ENCODE results near the gene KIR2DL1. TPM values are rescaled to one million over a fixed set of nuclear protein-coding genes. Genes with fewer than 3 reads are reported as not detected.
"Not testable (repeated sequence)": the region's sequence is repeated elsewhere in the genome, so short reads cannot be mapped to it uniquely, and the experiment has no call there.

The KIR2DL1 gene
- total RNA-seq (2021): not detected in 3 replicates
- Bru-seq, nascent RNA: not detected
- long read RNA-seq, experiment 1: 0 reads
- long read RNA-seq, experiment 2: 0 reads
- long read RNA-seq, experiment 3: 0 reads

GRCh38 chr19:54769646-54770045 lies at the start of gene KIR2DL1:
Gene KIR2DL1 (plus strand): TSS chr19:54769793. CDS start chr19:54769851, 58 bp downstream.
- H3K27ac Mint-ChIP-seq; DNase-seq (ENCODE audit: low spot score): not testable (repeated sequence)
- peaks cover 94% of the 10 kb centered on the region for H3K9me3 Mint-ChIP-seq

GRCh38 chr19:54724142-54724541 lies 45.5 kb upstream of the KIR2DL1 start, which contains the start of gene KIR3DL3:
Gene KIR3DL3 (plus strand): TSS chr19:54724442. CDS start chr19:54724497, 55 bp downstream.
- ATAC-seq (no peak), DNase-seq (ENCODE audit: low spot score) (no peak)
- TF ChIP-seq KAT7 (CRISPR knock-in tag; IDR thresholded peaks at IDR 0.05; ENCODE audit: borderline replicate concordance): no peak
- TF ChIP-seq OVOL2 (CRISPR knock-in tag; IDR thresholded peaks at IDR 0.05; ENCODE audit: borderline replicate concordance): no peak
- no peak for TF ChIP-seq RELA (CRISPR knock-in tag; IDR thresholded peaks at IDR 0.05; ENCODE audit: borderline replicate concordance)
- H3K27me3 Mint-ChIP-seq (ENCODE audit: low read depth): peaks cover 8% of the 10 kb centered on the region
- H3K27ac Mint-ChIP-seq: no peak within 1 kb of the TSS
- H3K36me3 Mint-ChIP-seq: peaks cover 79% of the 10 kb centered on the region
- ChIA-PET POLR2A (no interaction called here), CTCF (no interaction called here)
- no peaks in the 10 kb centered on the region for H3K4me1 Mint-ChIP-seq
- H3K9me3 Mint-ChIP-seq: peaks cover 96% of the 10 kb centered on the region
- no peak within 1 kb of the TSS for H3K4me3 Mint-ChIP-seq

More at GRCh38 chr19:54769646-54770045, at the start of gene KIR2DL1:
- H3K4me3 Mint-ChIP-seq, H3K4me1 Mint-ChIP-seq, CTCF ChIA-PET, ATAC-seq, POLR2A ChIA-PET: not testable (repeated sequence)
- H3K36me3 Mint-ChIP-seq: peaks cover 72% of the 10 kb centered on the region
- H3K27me3 Mint-ChIP-seq (ENCODE audit: low read depth): peaks cover 27% of the 10 kb centered on the region

DNA sequence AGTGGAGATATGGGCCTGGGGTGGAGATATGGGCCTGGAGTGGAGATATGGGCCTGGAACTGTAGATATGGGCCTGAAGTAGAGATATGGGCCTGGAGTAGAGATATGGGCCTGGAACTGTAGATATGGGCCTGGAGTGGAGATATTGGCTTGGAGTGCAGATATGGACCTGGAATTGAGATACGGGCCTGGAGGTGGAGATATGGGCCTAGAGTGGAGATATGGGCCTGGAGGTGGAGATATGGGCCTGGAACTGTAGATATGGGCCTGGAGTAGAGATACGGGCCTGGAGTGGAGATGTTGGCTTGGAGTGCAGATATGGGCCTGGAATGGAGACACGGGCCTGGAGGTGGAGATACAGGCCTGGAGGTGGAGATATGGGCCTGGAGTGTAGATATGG lies 44.9 kb upstream of the KIR2DL1 start:
- Mint-ChIP-seq H3K4me1 (no peaks in the 10 kb centered on the region), H3K27ac (no peak overlapping the region), H3K36me3 (peaks cover 74% of the 10 kb centered on the region), H3K27me3 (ENCODE audit: low read depth) (peaks cover 8% of the 10 kb centered on the region), H3K4me3 (no peak overlapping the region), H3K9me3 (peaks cover 96% of the 10 kb centered on the region)
- CTCF ChIA-PET: no interaction called here
- DNase-seq (ENCODE audit: low spot score): no peak
- ATAC-seq: no peak
- POLR2A ChIA-PET: no interaction called here
- TF ChIP-seq, protein P1, sequence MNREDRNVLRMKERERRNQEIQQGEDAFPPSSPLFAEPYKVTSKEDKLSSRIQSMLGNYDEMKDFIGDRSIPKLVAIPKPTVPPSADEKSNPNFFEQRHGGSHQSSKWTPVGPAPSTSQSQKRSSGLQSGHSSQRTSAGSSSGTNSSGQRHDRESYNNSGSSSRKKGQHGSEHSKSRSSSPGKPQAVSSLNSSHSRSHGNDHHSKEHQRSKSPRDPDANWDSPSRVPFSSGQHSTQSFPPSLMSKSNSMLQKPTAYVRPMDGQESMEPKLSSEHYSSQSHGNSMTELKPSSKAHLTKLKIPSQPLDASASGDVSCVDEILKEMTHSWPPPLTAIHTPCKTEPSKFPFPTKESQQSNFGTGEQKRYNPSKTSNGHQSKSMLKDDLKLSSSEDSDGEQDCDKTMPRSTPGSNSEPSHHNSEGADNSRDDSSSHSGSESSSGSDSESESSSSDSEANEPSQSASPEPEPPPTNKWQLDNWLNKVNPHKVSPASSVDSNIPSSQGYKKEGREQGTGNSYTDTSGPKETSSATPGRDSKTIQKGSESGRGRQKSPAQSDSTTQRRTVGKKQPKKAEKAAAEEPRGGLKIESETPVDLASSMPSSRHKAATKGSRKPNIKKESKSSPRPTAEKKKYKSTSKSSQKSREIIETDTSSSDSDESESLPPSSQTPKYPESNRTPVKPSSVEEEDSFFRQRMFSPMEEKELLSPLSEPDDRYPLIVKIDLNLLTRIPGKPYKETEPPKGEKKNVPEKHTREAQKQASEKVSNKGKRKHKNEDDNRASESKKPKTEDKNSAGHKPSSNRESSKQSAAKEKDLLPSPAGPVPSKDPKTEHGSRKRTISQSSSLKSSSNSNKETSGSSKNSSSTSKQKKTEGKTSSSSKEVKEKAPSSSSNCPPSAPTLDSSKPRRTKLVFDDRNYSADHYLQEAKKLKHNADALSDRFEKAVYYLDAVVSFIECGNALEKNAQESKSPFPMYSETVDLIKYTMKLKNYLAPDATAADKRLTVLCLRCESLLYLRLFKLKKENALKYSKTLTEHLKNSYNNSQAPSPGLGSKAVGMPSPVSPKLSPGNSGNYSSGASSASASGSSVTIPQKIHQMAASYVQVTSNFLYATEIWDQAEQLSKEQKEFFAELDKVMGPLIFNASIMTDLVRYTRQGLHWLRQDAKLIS (CRISPR knock-in tag; IDR thresholded peaks at IDR 0.05; ENCODE audit: borderline replicate concordance): no peak
- TF ChIP-seq NR1H2 (CRISPR knock-in tag; IDR thresholded peaks at IDR 0.05) (no peak), HMGXB4 (CRISPR knock-in tag; IDR thresholded peaks at IDR 0.05) (no peak), STAT6 (CRISPR knock-in tag; conservative IDR thresholded peaks at IDR 0.05; ENCODE audit: low read depth) (no peak), KAT7 (CRISPR knock-in tag; IDR thresholded peaks at IDR 0.05; ENCODE audit: borderline replicate concordance) (no peak), JUN (CRISPR knock-in tag; IDR thresholded peaks at IDR 0.05) (no peak), ZSCAN18 (CRISPR knock-in tag; IDR thresholded peaks at IDR 0.05) (no peak), ZNF121 (CRISPR knock-in tag; IDR thresholded peaks at IDR 0.05) (no peak), ZNF416 (CRISPR knock-in tag; IDR thresholded peaks at IDR 0.05) (no peak), ELF4 (CRISPR knock-in tag; IDR thresholded peaks at IDR 0.05; ENCODE audit: low read depth) (no peak), ZNF219 (CRISPR knock-in tag; IDR thresholded peaks at IDR 0.05; ENCODE audit: borderline replicate concordance) (no peak), ZNF425 (CRISPR knock-in tag; conservative IDR thresholded peaks at IDR 0.05) (no peak)
- TF ChIP-seq, protein P2, sequence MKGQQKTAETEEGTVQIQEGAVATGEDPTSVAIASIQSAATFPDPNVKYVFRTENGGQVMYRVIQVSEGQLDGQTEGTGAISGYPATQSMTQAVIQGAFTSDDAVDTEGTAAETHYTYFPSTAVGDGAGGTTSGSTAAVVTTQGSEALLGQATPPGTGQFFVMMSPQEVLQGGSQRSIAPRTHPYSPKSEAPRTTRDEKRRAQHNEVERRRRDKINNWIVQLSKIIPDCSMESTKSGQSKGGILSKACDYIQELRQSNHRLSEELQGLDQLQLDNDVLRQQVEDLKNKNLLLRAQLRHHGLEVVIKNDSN (CRISPR knock-in tag; IDR thresholded peaks at IDR 0.05): no peak
- TF ChIP-seq, protein P3, sequence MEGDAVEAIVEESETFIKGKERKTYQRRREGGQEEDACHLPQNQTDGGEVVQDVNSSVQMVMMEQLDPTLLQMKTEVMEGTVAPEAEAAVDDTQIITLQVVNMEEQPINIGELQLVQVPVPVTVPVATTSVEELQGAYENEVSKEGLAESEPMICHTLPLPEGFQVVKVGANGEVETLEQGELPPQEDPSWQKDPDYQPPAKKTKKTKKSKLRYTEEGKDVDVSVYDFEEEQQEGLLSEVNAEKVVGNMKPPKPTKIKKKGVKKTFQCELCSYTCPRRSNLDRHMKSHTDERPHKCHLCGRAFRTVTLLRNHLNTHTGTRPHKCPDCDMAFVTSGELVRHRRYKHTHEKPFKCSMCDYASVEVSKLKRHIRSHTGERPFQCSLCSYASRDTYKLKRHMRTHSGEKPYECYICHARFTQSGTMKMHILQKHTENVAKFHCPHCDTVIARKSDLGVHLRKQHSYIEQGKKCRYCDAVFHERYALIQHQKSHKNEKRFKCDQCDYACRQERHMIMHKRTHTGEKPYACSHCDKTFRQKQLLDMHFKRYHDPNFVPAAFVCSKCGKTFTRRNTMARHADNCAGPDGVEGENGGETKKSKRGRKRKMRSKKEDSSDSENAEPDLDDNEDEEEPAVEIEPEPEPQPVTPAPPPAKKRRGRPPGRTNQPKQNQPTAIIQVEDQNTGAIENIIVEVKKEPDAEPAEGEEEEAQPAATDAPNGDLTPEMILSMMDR (IDR thresholded peaks at IDR 0.05): no peak

Measured in WTC11 (cell line).